Neural cell (in vitro differentiated cells): ENCODE results near the gene COMT. TPM values are rescaled to one million over a fixed set of nuclear protein-coding genes. Genes with fewer than 3 reads are reported as not detected.

ENCODE experiments used
- H2AFZ ChIP-seq: fragments of 200-600, 300-800 bp; sonication (generic), shearing (Covaris generic); 2 replicates; pipeline ENCODE4 v1.6.0; 2014; ENCODE audit warnings: low read depth, mild to moderate bottlenecking, antibody characterized with exemption, low read length, moderate library complexity
- H3F3A ChIP-seq: fragments of 200-600 bp; shearing (Covaris generic); 2 replicates; pipeline ENCODE4 v1.6.1; 2016; ENCODE audit warnings: mild to moderate bottlenecking, moderate library complexity, mixed read lengths, antibody characterized with exemption, low read length; ENCODE audit not compliant: insufficient read depth, poor library complexity, severe bottlenecking
- H3K27ac ChIP-seq: fragments of 200-600, 300-800 bp; sonication (generic), shearing (Covaris generic); 2 replicates; pipeline ENCODE4 v1.5.1; 2014; ENCODE audit warnings: mild to moderate bottlenecking, low read length, moderate library complexity
- H3K27me3 ChIP-seq: fragments of 300-800, 200-600 bp; sonication (generic), shearing (Covaris generic); 2 replicates; pipeline ENCODE4 v1.6.0; 2014; ENCODE audit warnings: mild to moderate bottlenecking, low read depth, low read length, moderate library complexity; ENCODE audit not compliant: insufficient read depth
- H3K36me3 ChIP-seq: fragments of 300-800, 200-600 bp; sonication (generic), shearing (Covaris generic); 2 replicates; pipeline ENCODE4 v1.5.1; 2014; ENCODE audit warnings: mild to moderate bottlenecking, antibody characterized with exemption, low read length, moderate library complexity; ENCODE audit not compliant: insufficient read depth
- H3K4me2 ChIP-seq: fragments of 300-800, 200-600 bp; sonication (generic), shearing (Covaris generic); 2 replicates; pipeline ENCODE4 v1.6.0; 2014; ENCODE audit warnings: mild to moderate bottlenecking, low read length
- H3K4me3 ChIP-seq: fragments of 300-800, 200-600 bp; sonication (generic), shearing (Covaris generic); 2 replicates; pipeline ENCODE4 v1.5.1; 2014; ENCODE audit warnings: mild to moderate bottlenecking, low read length, moderate library complexity
- H3K79me2 ChIP-seq: fragments of 200-600 bp; shearing (Covaris generic); replicated peaks from 2 replicates; pipeline ENCODE4 v1.6.0; 2014; ENCODE audit warnings: mild to moderate bottlenecking, low read length, moderate library complexity; ENCODE audit not compliant: insufficient read depth
- H3K9ac ChIP-seq: fragments of 300-800, 200-600 bp; sonication (generic), shearing (Covaris generic); 2 replicates; pipeline ENCODE4 v1.6.1; 2016; ENCODE audit warnings: mild to moderate bottlenecking, low read length, mixed read lengths
- H3K9me2 ChIP-seq: fragments of 200-600 bp; shearing (Covaris generic); 2 replicates; pipeline ENCODE4 v1.6.1; 2016; ENCODE audit warnings: mild to moderate bottlenecking, low read length, mixed read lengths; ENCODE audit not compliant: insufficient read depth
- H3K9me3 ChIP-seq: fragments of 200-600, 300-800 bp; sonication (generic), shearing (Covaris generic); 2 replicates; pipeline ENCODE4 v1.6.1; 2016; ENCODE audit warnings: mild to moderate bottlenecking, mixed run types, low read length, moderate library complexity, mixed read lengths
- H4K20me1 ChIP-seq: fragments of 200-600 bp; shearing (Covaris generic); 2 replicates; pipeline ENCODE4 v1.6.1; 2016; ENCODE audit warnings: mild to moderate bottlenecking, mixed run types; ENCODE audit not compliant: insufficient read depth
- EP300 ChIP-seq: fragments of 450-650 bp; conservative IDR thresholded peaks from 2 replicates; pipeline ENCODE4 v1.6.1; 2014; ENCODE audit warnings: antibody characterized with exemption, mild to moderate bottlenecking, moderate library complexity; ENCODE audit not compliant: poor library complexity, severe bottlenecking
- EZH2 ChIP-seq: fragments of 200-600, 300-800 bp; shearing (Covaris generic), sonication (generic); IDR thresholded peaks from 2 replicates; pipeline ENCODE4 v1.6.1; 2014; ENCODE audit warnings: antibody characterized with exemption, low read length, borderline replicate concordance, mild to moderate bottlenecking; ENCODE audit not compliant: insufficient read depth, poor library complexity, severe bottlenecking
- MXI1 ChIP-seq: fragments of 450-650 bp; conservative IDR thresholded peaks from 2 replicates; pipeline ENCODE4 v1.6.1; 2014; ENCODE audit warnings: antibody characterized with exemption, mild to moderate bottlenecking; ENCODE audit not compliant: poor library complexity, severe bottlenecking
- POLR2AphosphoS5 ChIP-seq: IDR thresholded peaks from 2 replicates; pipeline ENCODE4 v1.6.1; 2012
- RAD21 ChIP-seq: fragments of 450-650 bp; conservative IDR thresholded peaks from 2 replicates; pipeline ENCODE4 v1.6.1; 2014; ENCODE audit warnings: antibody characterized with exemption, mild to moderate bottlenecking, moderate library complexity
- SMC3 ChIP-seq: fragments of 450-650 bp; conservative IDR thresholded peaks from 2 replicates; pipeline ENCODE4 v1.6.1; 2014; ENCODE audit warnings: antibody characterized with exemption, mild to moderate bottlenecking, moderate library complexity; ENCODE audit not compliant: poor library complexity
- TAF1 ChIP-seq: IDR thresholded peaks from 2 replicates; pipeline ENCODE4 v1.6.1; 2012; ENCODE audit warnings: low read depth
- polyA plus RNA-seq: library from polyadenylated mRNA; depleted of rRNA; stranded (reverse); fragments of >200 nt; gene quantifications from 2 replicates; pipeline ENCODE4 v1.2.3, GENCODE V29; 2014
- TF ChIP-seq, protein P1 (sequence below): fragments of 450-650 bp; IDR thresholded peaks from 2 replicates; pipeline ENCODE4 v1.5.1; 2014; ENCODE audit warnings: antibody characterized with exemption, mild to moderate bottlenecking, moderate library complexity; ENCODE audit not compliant: poor library complexity, severe bottlenecking
- TF ChIP-seq, protein P2 (sequence below): IDR thresholded peaks from 2 replicates; pipeline ENCODE4 v1.6.1; 2012; ENCODE audit warnings: borderline replicate concordance

The COMT gene
- polyA plus RNA-seq, 1 donor from 2014 or later, result 14.2 TPM

- Histone ChIP-seq H3F3A (no peaks in the 10 kb centered on the region), H3K27me3 (peaks cover 21% of the 10 kb centered on the region), H3K79me2 (no peaks in the 10 kb centered on the region), H3K4me3 (peak within 1 kb of the TSS; percentile 76), H3K9me3 (no peaks in the 10 kb centered on the region), H3K27ac (peak within 1 kb of the TSS; percentile 46), H3K36me3 (no peaks in the 10 kb centered on the region), H3K9ac (peak within 1 kb of the TSS; percentile 63), H3K9me2 (no peaks in the 10 kb centered on the region), H4K20me1 (no peaks in the 10 kb centered on the region), H3K4me2 (peak within 1 kb of the TSS; percentile 69), H2AFZ (peak within 1 kb of the TSS; percentile 22)
- TF ChIP-seq TAF1, result peak; percentile 61
- TF ChIP-seq RAD21, result peak; percentile 15
- TF ChIP-seq, protein P1, sequence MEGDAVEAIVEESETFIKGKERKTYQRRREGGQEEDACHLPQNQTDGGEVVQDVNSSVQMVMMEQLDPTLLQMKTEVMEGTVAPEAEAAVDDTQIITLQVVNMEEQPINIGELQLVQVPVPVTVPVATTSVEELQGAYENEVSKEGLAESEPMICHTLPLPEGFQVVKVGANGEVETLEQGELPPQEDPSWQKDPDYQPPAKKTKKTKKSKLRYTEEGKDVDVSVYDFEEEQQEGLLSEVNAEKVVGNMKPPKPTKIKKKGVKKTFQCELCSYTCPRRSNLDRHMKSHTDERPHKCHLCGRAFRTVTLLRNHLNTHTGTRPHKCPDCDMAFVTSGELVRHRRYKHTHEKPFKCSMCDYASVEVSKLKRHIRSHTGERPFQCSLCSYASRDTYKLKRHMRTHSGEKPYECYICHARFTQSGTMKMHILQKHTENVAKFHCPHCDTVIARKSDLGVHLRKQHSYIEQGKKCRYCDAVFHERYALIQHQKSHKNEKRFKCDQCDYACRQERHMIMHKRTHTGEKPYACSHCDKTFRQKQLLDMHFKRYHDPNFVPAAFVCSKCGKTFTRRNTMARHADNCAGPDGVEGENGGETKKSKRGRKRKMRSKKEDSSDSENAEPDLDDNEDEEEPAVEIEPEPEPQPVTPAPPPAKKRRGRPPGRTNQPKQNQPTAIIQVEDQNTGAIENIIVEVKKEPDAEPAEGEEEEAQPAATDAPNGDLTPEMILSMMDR, result peak; percentile 60
- no peak for TF ChIP-seq EP300
- TF ChIP-seq, protein P2, sequence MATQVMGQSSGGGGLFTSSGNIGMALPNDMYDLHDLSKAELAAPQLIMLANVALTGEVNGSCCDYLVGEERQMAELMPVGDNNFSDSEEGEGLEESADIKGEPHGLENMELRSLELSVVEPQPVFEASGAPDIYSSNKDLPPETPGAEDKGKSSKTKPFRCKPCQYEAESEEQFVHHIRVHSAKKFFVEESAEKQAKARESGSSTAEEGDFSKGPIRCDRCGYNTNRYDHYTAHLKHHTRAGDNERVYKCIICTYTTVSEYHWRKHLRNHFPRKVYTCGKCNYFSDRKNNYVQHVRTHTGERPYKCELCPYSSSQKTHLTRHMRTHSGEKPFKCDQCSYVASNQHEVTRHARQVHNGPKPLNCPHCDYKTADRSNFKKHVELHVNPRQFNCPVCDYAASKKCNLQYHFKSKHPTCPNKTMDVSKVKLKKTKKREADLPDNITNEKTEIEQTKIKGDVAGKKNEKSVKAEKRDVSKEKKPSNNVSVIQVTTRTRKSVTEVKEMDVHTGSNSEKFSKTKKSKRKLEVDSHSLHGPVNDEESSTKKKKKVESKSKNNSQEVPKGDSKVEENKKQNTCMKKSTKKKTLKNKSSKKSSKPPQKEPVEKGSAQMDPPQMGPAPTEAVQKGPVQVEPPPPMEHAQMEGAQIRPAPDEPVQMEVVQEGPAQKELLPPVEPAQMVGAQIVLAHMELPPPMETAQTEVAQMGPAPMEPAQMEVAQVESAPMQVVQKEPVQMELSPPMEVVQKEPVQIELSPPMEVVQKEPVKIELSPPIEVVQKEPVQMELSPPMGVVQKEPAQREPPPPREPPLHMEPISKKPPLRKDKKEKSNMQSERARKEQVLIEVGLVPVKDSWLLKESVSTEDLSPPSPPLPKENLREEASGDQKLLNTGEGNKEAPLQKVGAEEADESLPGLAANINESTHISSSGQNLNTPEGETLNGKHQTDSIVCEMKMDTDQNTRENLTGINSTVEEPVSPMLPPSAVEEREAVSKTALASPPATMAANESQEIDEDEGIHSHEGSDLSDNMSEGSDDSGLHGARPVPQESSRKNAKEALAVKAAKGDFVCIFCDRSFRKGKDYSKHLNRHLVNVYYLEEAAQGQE, result peak; percentile 54
- peak; percentile 57 for TF ChIP-seq MXI1
- no peak for TF ChIP-seq EZH2
- peak; percentile 62 for TF ChIP-seq POLR2AphosphoS5
Observed at GRCh38 chr22:20016734-20017621, 75.4 kb downstream of the COMT start, which contains the start of gene ARVCF. Gene ARVCF (minus strand): TSS chr22:20016823. CDS start chr22:19990794, 26,029 bp downstream.

DNA sequence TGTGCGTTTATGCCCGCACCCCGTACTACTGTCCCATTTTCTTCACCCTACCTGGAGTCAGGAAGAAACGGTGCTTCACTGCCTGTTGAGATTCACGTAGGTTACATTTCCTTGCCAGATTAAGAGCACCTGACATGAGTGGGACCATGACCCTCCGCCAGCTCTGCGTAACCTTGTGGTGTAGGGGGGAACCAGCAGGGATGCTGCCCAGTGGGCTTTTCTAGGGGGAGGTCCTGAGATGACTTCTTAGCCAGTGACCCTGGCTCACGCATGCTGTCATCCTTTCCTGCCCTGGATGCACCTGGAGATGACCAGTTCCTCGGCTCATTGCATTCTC lies 76.0 kb downstream of the COMT start:
- H3K9me3 ChIP-seq, result no peaks in the 10 kb centered on the region
- no peaks in the 10 kb centered on the region for H3F3A ChIP-seq
- peak overlapping the region; percentile 76 for H3K4me3 ChIP-seq
- no peaks in the 10 kb centered on the region for H3K36me3 ChIP-seq
- H2AFZ ChIP-seq, result no peak overlapping the region
- peaks cover 21% of the 10 kb centered on the region for H3K27me3 ChIP-seq
- H4K20me1 ChIP-seq, result no peaks in the 10 kb centered on the region
- H3K4me2 ChIP-seq, result peak overlapping the region; percentile 69
- no peaks in the 10 kb centered on the region for H3K9me2 ChIP-seq
- no peaks in the 10 kb centered on the region for H3K79me2 ChIP-seq
- peak overlapping the region; percentile 63 for H3K9ac ChIP-seq
- no peak for TF ChIP-seq TAF1
- no peak for TF ChIP-seq EZH2
- TF ChIP-seq MXI1, result no peak
- TF ChIP-seq, protein P1, result no peak
- TF ChIP-seq RAD21, result no peak
- no peak for TF ChIP-seq EP300
- TF ChIP-seq, protein P2, result no peak
- no peak for TF ChIP-seq SMC3
- no peak for TF ChIP-seq POLR2AphosphoS5
- H3K27ac ChIP-seq, result peak overlapping the region; percentile 46
